Tibial artery (tissue), 4 donors: ENCODE results near the gene FUCA1.

ENCODE experiments used
- DNase-seq, 2 donors: peaks; one replicate each; pipeline ENCODE4 v3.0.0-alpha.2; 2019
- H3K27ac ChIP-seq, 2 donors: fragments of 200-600 bp; sonication (generic) in 1 of 2; 1 replicate in 1 of 2; 2 replicates in 1 of 2; pipeline ENCODE4 v1.5.1; 2018 to 2019; ENCODE audit warnings: mild to moderate bottlenecking in 1 of 2
- H3K27me3 ChIP-seq, 2 donors: fragments of 200-600 bp; sonication (generic) in 1 of 2; one replicate each; pipeline versions ENCODE4 v1.5.1 to v1.6.0; 2016 to 2019
- H3K36me3 ChIP-seq, 3 donors: fragments of 200-600 bp; sonication (generic) in 2 of 3; one replicate each; pipeline ENCODE4 v1.5.1; 2016 to 2019; ENCODE audit warnings: mild to moderate bottlenecking in 2 of 3
- H3K4me1 ChIP-seq, 4 donors: fragments of 200-600 bp; sonication (generic) in 2 of 4; 1 replicate in 3 of 4; 2 replicates in 1 of 4; pipeline ENCODE4 v1.5.1; 2016 to 2019
- H3K4me3 ChIP-seq, 2 donors: fragments of 200-600 bp; sonication (generic) in 1 of 2; 1 replicate in 1 of 2; 2 replicates in 1 of 2; pipeline ENCODE4 v1.5.1; 2018 to 2019; ENCODE audit warnings: mild to moderate bottlenecking in 2 of 2
- H3K9me3 ChIP-seq, 3 donors: fragments of 200-600 bp; sonication (generic) in 1 of 3; one replicate each; pipeline ENCODE4 v1.5.1; 2016 to 2019
- CTCF ChIP-seq, 2 experiments: fragments of 200-600 bp in 1 of 2; fragments of 450-650 bp in 1 of 2; IDR thresholded peaks; one replicate each; pipeline ENCODE4 v1.5.1; 2017 to 2019; ENCODE audit warnings: antibody characterized with exemption in 2 of 2, mild to moderate bottlenecking in 1 of 2, moderate library complexity in 1 of 2
- intact Hi-C: fragments of 100-400 bp; cut with DNase I; formaldehyde crosslinking; loops from one replicate; pipeline ENCODE4 v1.15.0; 2023; ENCODE audit warnings: low total_unique reads

The FUCA1 gene

GRCh38 chr1:23816906-23817305, 51.2 kb downstream of the FUCA1 start:
- Histone ChIP-seq H3K36me3 (peaks cover 45 to 85% (median 74%) of the 10 kb centered on the region in 3 donors), H3K4me3 (no peak overlapping the region), H3K4me1 (no peaks in the 10 kb centered on the region), H3K27ac (no peak overlapping the region), H3K9me3 (no peaks in the 10 kb centered on the region), H3K27me3 (no peaks in the 10 kb centered on the region)
- intact Hi-C loops, result loop anchor here (10.0 kb wide), 1 partner anchor 98 kb away; the partner anchor contains the start of gene CNR2
- no peak for TF ChIP-seq CTCF (IDR thresholded peaks at IDR 0.05)
- DNase-seq, result no peak

DNA sequence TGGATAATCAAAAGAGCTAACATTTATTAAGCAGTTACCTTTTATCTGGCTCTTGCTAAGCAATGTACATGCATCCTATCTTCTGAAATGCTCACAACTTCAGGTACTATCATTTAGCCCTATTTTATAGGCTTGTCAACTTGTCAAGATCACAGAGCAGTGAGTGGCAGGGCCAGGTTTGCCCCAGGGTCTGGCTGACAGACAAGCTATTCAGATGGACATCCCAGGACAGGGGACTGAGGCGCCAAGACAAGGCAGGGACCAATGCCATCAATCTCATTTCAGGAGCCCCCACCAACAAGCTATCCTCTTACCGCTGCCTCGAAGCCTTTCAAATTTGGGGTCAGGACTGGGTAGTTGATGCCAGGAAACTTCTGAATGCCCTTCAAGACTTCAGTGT, 51.7 kb downstream of the FUCA1 start:
- TF ChIP-seq CTCF (IDR thresholded peaks at IDR 0.05), result no peak
- Histone ChIP-seq H3K4me1 (no peaks in the 10 kb centered on the region), H3K4me3 (no peak overlapping the region), H3K36me3 (peaks cover 45 to 91% (median 74%) of the 10 kb centered on the region in 3 donors), H3K27ac (no peak overlapping the region), H3K27me3 (no peaks in the 10 kb centered on the region), H3K9me3 (no peaks in the 10 kb centered on the region)
- intact Hi-C loops, result loop anchor here (10.0 kb wide), 1 partner anchor 98 kb away; the partner anchor contains the start of gene CNR2
- no peak for DNase-seq

- no peak for TF ChIP-seq CTCF (IDR thresholded peaks at IDR 0.05)
- DNase-seq, result no peak
- H3K4me1 ChIP-seq, result no peaks in the 10 kb centered on the region
- H3K27ac ChIP-seq, result no peak overlapping the region
- peaks cover 45 to 86% (median 69%) of the 10 kb centered on the region in 3 donors for H3K36me3 ChIP-seq
- H3K4me3 ChIP-seq, result no peak overlapping the region
- intact Hi-C loops, result loop anchor here (10.0 kb wide), 1 partner anchor 101 kb away; the partner anchor contains the start of gene CNR2
- no peaks in the 10 kb centered on the region for H3K9me3 ChIP-seq
- no peaks in the 10 kb centered on the region for H3K27me3 ChIP-seq
Measured at GRCh38 chr1:23814016-23814415, 54.1 kb downstream of the FUCA1 start.

DNA sequence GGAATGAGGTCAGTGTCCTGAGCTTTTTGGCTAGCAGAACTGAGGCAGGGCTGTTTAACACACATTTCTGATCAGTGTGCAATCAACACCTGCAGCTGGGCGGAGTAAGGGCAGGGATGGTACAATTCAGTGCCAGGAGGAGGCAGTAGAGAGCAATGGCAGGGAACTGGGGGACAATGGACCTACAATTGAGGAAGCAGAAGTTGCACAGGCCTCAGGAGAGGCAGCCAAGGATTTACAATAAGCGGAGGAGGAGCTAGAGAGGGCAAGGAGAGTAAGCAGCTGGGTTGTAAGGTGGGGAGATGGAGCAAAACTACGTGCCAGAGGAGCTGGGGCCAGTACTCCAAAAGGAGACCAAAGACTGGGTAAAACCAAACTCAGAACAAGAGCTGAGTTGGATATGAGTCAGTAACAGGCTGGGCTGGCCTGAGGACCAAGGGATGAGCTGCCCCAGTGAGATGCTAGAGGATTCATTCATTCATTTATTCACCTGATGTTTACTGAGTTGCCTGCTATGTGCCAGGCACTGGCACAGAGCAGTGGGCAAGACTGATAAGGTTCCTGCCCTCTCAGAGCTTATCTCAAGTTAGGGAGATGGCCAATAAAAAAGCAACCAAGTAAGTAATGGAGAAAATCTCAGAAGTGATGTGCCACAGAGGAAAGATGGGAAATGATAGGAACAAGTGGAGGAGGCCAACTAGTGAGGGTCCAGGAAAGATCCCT, 57.1 kb downstream of the FUCA1 start:
- Histone ChIP-seq H3K36me3 (peaks cover 29 to 85% (median 65%) of the 10 kb centered on the region in 3 donors), H3K27me3 (no peaks in the 10 kb centered on the region), H3K27ac (no peak overlapping the region), H3K4me1 (no peaks in the 10 kb centered on the region), H3K4me3 (no peak overlapping the region), H3K9me3 (no peaks in the 10 kb centered on the region)
- TF ChIP-seq CTCF (IDR thresholded peaks at IDR 0.05), result peak; percentile 39 to 51
- intact Hi-C loops, result loop anchor here (10.0 kb wide), 1 partner anchor 104 kb away; the partner anchor contains the start of gene CNR2
- DNase-seq, result no peak

DNA sequence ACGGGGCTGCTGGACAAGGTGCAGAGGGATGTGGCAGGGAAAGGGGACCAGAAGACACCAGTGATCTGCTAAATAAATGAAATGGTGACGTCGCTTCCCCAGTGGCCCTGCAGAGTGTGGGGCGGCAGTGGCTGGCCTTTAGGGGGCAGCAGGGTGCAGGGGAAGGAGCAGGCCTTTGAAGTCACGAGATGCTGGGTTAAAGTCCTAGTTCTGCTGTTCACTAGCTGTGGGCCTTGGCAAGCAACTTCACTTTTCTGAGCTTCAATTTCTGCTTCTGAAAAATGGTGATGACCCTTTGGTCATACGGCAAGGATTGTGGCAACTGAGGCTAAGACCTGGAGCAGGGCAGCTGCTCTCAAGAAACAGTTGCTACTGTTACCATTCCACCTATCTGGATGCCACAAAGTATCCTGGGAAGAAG, 58.3 kb downstream of the FUCA1 start:
- H3K27me3 ChIP-seq, result no peaks in the 10 kb centered on the region
- H3K9me3 ChIP-seq, result no peaks in the 10 kb centered on the region
- H3K36me3 ChIP-seq, result peaks cover 29 to 84% (median 53%) of the 10 kb centered on the region in 3 donors
- no peak overlapping the region for H3K27ac ChIP-seq
- H3K4me3 ChIP-seq, result no peak overlapping the region
- no peaks in the 10 kb centered on the region for H3K4me1 ChIP-seq
- intact Hi-C loops, result loop anchor here (10.0 kb wide), 1 partner anchor 105 kb away; the partner anchor contains the start of gene CNR2
- peak; percentile 62 to 82 for DNase-seq
- TF ChIP-seq CTCF (IDR thresholded peaks at IDR 0.05), result peak; percentile 40 to 50
